Kidney (tissue), 14 donors: ENCODE data around the gene GABRB1. TPM values are rescaled to one million over a fixed set of nuclear protein-coding genes. Genes with fewer than 3 reads are reported as not detected.

Experiments used
- DNase-seq, 5 donors: peaks; one replicate each; pipeline ENCODE4 v3.0.0-alpha.2; 2013 to 2020
- FAIRE-seq: peaks from 2 replicates; lab custom pipeline; 2012; peaks lifted over from hg19 to GRCh38; lab: Jason Lieb, UNC
- H3K27ac ChIP-seq, 2 donors: one replicate each; pipeline ENCODE4 v1.7.0; 2013; ENCODE audit warnings: low read depth in 2 of 2, low read length in 2 of 2, inconsistent platforms in 1 of 2
- H3K27me3 ChIP-seq: one replicate; pipeline ENCODE4 v1.7.1; 2013; ENCODE audit warnings: low read length, inconsistent platforms; ENCODE audit not compliant: control insufficient read depth, insufficient read depth
- H3K36me3 ChIP-seq, 3 donors: one replicate each; pipeline versions ENCODE4 v1.7.0 to v1.7.1; 2013; ENCODE audit warnings: low read length in 3 of 3, control low read depth in 1 of 3, inconsistent platforms in 1 of 3; ENCODE audit not compliant: insufficient read depth in 3 of 3, control insufficient read depth in 2 of 3
- H3K4me1 ChIP-seq, 3 donors: one replicate each; pipeline versions ENCODE4 v1.7.0 to v1.7.1; 2013; ENCODE audit warnings: low read length in 3 of 3, inconsistent platforms in 1 of 3, low read depth in 1 of 3; ENCODE audit not compliant: control insufficient read depth in 2 of 3, insufficient read depth in 2 of 3
- H3K4me3 ChIP-seq, 3 donors: one replicate each; pipeline versions ENCODE4 v1.7.0 to v1.8.1; 2013; ENCODE audit warnings: low read length in 3 of 3, control low read depth in 1 of 3, inconsistent platforms in 1 of 3
- H3K9ac ChIP-seq, 3 donors: one replicate each; pipeline versions ENCODE4 v1.7.0 to v1.7.1; 2013; ENCODE audit warnings: low read length in 3 of 3, control low read depth in 1 of 3, inconsistent platforms in 1 of 3
- H3K9me3 ChIP-seq, 3 donors: one replicate each; pipeline versions ENCODE4 v1.7.0 to v1.7.1; 2013; ENCODE audit warnings: low read length in 3 of 3, control low read depth in 1 of 3, inconsistent platforms in 1 of 3; ENCODE audit not compliant: control insufficient read depth in 2 of 3, insufficient read depth in 1 of 3
- intact Hi-C: fragments of 100-400 bp; cut with DNase I; formaldehyde crosslinking; loops from one replicate; pipeline ENCODE4 v1.11.1; 2022
- polyA plus RNA-seq: library from polyadenylated mRNA; stranded (reverse); fragments of 350-450 nt; fragmentation: Illumina TruSeq; extraction: RNeasy Lipid Tissue Mini Kit (QIAGEN cat#74804); gene quantifications from one replicate; pipeline ENCODE4 v1.2.3, GENCODE V29; 2014; ENCODE audit warnings: low read depth, low replicate concordance; ENCODE audit not compliant: insufficient read depth
- total RNA-seq: library from RNA; stranded (reverse); fragmentation: NEBNext Ultra II Directional; extraction: Animal tissue kit (Norgen Biotek cat#: 25700); gene quantifications from one replicate; pipeline ENCODE4 v1.2.1, GENCODE V29; 2021
- TF ChIP-seq, protein P1 (sequence below): IDR thresholded peaks from 3 replicates; pipeline ENCODE4 v1.5.1; 2012; ENCODE audit warnings: mild to moderate bottlenecking, moderate library complexity, borderline replicate concordance; ENCODE audit not compliant: insufficient read depth; ENCODE audit errors: extremely low read depth
- donor health status: control.
- donor health status: control.
- donor health status: control.
- donor health status: control.
- donor health status: control.
- donor health status: DM: yes; HTN: yes; CAD: no.
- donor health status: Normal renal cell carcinoma (clear cell type).

Gene GABRB1
- total and polyA plus RNA-seq, 2 donors from 2014 or later = 0.79 to 0.82 TPM

DNA sequence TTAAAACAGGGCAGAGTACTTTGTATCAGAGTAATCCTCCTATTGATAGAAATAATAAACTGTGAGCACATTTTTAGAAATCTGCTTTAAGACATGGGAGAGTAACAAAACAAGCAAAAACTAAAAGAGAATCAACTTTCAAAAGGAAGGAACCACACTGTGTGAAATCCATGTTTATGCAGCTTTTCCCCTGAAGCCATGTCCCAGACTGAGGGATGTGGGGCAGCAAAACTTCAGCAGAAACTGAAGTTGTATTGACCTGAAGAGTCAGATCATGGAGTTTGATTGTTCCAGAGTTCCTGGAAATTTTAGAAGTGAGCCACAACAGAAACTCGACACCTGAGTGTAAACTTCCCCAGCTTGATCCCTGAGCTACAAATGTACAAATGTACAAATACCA lies 378.9 kb downstream of the GABRB1 start:
- H3K4me1 ChIP-seq = peaks cover 0 to 4% (median 0%) of the 10 kb centered on the region in 3 donors
- H3K36me3 ChIP-seq = no peaks in the 10 kb centered on the region
- no peak overlapping the region for H3K27ac ChIP-seq
- intact Hi-C loops = no loop called here
- H3K9ac ChIP-seq = no peak overlapping the region
- no peaks in the 10 kb centered on the region for H3K27me3 ChIP-seq
- FAIRE-seq = no peak
- no peaks in the 10 kb centered on the region for H3K9me3 ChIP-seq
- TF ChIP-seq, protein P1, sequence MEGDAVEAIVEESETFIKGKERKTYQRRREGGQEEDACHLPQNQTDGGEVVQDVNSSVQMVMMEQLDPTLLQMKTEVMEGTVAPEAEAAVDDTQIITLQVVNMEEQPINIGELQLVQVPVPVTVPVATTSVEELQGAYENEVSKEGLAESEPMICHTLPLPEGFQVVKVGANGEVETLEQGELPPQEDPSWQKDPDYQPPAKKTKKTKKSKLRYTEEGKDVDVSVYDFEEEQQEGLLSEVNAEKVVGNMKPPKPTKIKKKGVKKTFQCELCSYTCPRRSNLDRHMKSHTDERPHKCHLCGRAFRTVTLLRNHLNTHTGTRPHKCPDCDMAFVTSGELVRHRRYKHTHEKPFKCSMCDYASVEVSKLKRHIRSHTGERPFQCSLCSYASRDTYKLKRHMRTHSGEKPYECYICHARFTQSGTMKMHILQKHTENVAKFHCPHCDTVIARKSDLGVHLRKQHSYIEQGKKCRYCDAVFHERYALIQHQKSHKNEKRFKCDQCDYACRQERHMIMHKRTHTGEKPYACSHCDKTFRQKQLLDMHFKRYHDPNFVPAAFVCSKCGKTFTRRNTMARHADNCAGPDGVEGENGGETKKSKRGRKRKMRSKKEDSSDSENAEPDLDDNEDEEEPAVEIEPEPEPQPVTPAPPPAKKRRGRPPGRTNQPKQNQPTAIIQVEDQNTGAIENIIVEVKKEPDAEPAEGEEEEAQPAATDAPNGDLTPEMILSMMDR = no peak
- no peak overlapping the region for H3K4me3 ChIP-seq
- DNase-seq = peak in 2 of 5 donors; percentile 6 to 12

DNA sequence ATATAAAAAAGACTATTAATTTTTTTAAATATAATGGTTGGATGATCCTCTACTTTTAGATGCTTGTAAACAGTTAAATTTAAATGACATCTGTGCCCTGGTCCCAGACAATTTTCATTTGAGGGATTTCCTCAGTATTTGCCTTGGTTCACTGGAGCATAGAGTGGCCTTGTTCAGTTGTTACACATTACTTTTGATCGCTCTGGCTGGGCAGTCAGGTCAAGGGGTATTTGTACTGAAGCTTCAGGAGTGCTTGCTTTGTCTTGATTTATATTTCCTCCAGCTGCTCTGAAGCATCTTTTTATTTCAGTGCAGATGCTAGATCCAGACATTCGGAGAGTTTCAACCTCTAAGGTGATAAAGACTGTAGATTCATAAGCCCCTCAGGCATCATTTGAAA lies 382.2 kb downstream of the GABRB1 start:
- DNase-seq = peak in 4 of 5 donors; percentile 56 to 89 (median 77)
- Histone ChIP-seq H3K36me3 (no peaks in the 10 kb centered on the region), H3K27ac (no peak overlapping the region), H3K4me1 (peaks cover 0 to 4% (median 0%) of the 10 kb centered on the region in 3 donors), H3K27me3 (no peaks in the 10 kb centered on the region), H3K9ac (no peak overlapping the region), H3K4me3 (no peak overlapping the region), H3K9me3 (no peaks in the 10 kb centered on the region)
- intact Hi-C loops = no loop called here
- TF ChIP-seq, protein P1 = no peak
- FAIRE-seq = peak; percentile 63

DNA sequence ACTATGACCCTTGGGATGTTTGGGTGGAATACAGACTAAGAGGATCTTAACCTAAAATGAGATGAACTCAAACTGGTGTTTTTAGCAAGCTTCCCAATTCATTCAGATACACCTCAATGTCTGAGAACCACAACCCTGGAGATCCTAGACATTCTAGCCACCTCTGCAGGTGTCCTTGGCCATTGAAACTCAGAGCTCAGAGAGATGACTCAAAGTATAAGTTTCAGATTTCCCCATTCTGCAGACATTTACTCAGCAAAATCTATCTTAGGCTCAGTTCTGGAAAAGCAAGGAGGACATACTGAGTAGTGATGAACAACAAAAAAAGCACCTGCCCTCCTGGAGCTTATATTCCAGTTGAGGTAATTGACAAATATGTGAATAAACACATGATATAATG lies 384.4 kb downstream of the GABRB1 start:
- TF ChIP-seq, protein P1 = no peak
- Histone ChIP-seq H3K4me3 (no peak overlapping the region), H3K27ac (no peak overlapping the region), H3K9me3 (no peaks in the 10 kb centered on the region), H3K4me1 (peaks cover 0 to 4% (median 0%) of the 10 kb centered on the region in 3 donors), H3K9ac (no peak overlapping the region), H3K27me3 (no peaks in the 10 kb centered on the region), H3K36me3 (no peaks in the 10 kb centered on the region)
- FAIRE-seq = no peak
- no peak for DNase-seq
- intact Hi-C loops = no loop called here

DNA sequence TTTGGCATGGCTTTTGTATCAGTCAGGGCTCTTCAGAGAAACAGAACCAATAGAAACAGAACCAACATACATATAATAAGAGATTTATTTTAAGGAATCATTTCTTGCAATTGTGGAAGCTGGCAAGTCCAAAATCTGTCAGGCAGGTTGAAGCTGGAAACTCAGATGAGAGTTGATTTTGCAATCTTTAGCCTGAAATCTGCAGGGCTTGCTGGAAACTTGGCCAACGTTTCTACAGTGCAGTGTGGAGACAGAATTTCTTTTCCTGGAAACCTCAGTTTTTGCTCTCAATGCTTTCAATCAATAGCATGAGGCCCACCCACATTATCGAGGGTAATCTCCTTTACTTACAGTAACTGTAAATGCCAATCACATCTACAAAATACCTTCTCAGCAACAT lies 386.8 kb downstream of the GABRB1 start:
- no peaks in the 10 kb centered on the region for H3K27me3 ChIP-seq
- no peak overlapping the region for H3K27ac ChIP-seq
- H3K36me3 ChIP-seq = no peaks in the 10 kb centered on the region
- H3K4me3 ChIP-seq = no peak overlapping the region
- peaks cover 0 to 4% (median 0%) of the 10 kb centered on the region in 3 donors for H3K4me1 ChIP-seq
- FAIRE-seq = no peak
- no peak overlapping the region for H3K9ac ChIP-seq
- no peak for DNase-seq
- TF ChIP-seq, protein P1 = no peak
- H3K9me3 ChIP-seq = no peaks in the 10 kb centered on the region
- intact Hi-C loops = no loop called here
